Fibroblast of mammary gland (primary cell): ENCODE measurements around the gene EFL1.
"Not testable (repeated sequence)": the region's sequence is repeated elsewhere in the genome, so short reads cannot be mapped to it uniquely, and the experiment has no call there.

ENCODE experiments used
- DNase-seq: peaks from one replicate; pipeline ENCODE4 v3.0.0-alpha.2; 2010; ENCODE audit warnings: low read depth
- H3K4me3 ChIP-seq: 2 replicates; pipeline ENCODE4 v1.5.1; 2011; ENCODE audit warnings: low read depth, mild to moderate bottlenecking, low read length, moderate library complexity; ENCODE audit not compliant: control insufficient read depth
- CTCF ChIP-seq: conservative IDR thresholded peaks from 2 replicates; pipeline ENCODE4 v1.5.1; 2011; ENCODE audit warnings: low read depth, low read length, inconsistent platforms; ENCODE audit not compliant: control insufficient read depth, insufficient read depth

The EFL1 gene

DNA sequence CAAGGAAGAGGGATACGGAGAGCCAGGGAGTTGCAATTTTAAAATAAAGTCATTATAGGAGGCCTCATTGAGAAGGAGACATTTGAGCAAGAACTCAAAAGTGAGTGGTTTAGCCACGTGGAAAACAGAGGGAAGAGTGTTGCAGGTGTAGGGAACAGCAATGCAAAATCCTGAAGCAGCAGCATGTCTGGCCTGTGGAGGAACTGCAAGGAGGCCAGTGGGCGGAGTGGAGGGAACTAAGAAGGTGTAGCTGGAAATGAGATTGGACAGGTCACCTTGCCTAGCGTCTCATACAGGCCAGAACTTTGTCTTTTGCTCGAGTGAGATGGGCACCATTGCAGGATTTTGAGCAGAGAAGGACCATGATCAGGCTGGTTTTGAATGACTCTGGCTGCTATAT is 35.0 kb upstream of the EFL1 start:
- H3K4me3 ChIP-seq: no peak overlapping the region
- DNase-seq: no peak
- no peak for TF ChIP-seq CTCF

- no peak for TF ChIP-seq CTCF
- no peak for DNase-seq
- H3K4me3 ChIP-seq: no peak overlapping the region
These were observed 31.6 kb upstream of the EFL1 start for GRCh38 chr15:82294061-82294690.

GRCh38 chr15:82292271-82292670 is 29.7 kb upstream of the EFL1 start:
- no peak for DNase-seq
- no peak for TF ChIP-seq CTCF
- no peak overlapping the region for H3K4me3 ChIP-seq

- H3K4me3 ChIP-seq, DNase-seq: not testable (repeated sequence)
These were observed 25.7 kb upstream of the EFL1 start for GRCh38 chr15:82288202-82288601.

- H3K4me3 ChIP-seq, DNase-seq: not testable (repeated sequence)
These were observed 23.9 kb upstream of the EFL1 start for GRCh38 chr15:82286475-82286874.

GRCh38 chr15:82284381-82284780 is 21.8 kb upstream of the EFL1 start:
- DNase-seq, H3K4me3 ChIP-seq: not testable (repeated sequence)

DNA sequence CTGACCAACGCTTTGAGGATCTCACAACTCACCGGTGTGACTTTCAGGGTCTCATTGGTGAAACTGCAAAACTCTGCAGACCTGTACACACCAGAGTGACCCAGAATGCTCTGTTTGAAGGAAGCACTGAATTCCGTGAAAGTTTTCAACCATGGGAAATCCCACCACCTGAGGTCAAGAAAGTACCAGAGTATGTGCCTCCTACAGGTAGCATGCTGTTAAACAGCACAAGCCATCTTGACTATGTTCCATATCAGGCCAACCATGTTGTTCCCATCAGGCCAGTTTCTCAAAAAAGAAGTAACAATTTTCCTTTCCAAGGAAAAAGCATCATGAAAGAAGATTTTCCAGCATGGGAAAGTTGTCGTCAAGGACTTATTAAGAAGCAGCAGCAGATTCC is 19.9 kb upstream of the EFL1 start:
- H3K4me3 ChIP-seq, DNase-seq: not testable (repeated sequence)

GRCh38 chr15:82281276-82281675 is 18.7 kb upstream of the EFL1 start:
- peak; percentile 11 for TF ChIP-seq CTCF
- H3K4me3 ChIP-seq, DNase-seq: not testable (repeated sequence)

DNA sequence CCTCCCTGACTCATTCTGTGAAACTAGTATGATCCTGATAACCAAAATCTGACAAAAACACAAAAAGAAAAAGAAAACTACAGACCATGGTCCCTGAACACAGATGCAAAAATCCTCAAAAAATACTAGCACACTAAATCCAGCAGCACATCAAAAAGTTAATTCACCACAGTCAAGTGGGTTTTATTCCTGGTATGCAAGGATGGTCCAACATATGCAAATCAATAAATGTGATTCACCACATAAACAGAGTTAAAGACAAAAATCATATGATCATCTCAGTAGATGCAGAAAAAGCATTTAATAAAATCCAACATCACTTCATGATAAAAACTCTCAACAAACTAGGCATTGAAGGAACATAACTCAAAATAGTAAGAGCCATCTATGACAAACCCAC is 12.9 kb upstream of the EFL1 start:
- DNase-seq: no peak
- TF ChIP-seq CTCF: no peak
- no peak overlapping the region for H3K4me3 ChIP-seq
